RWPE2 (cell line): ENCODE measurements around the gene ZNF366.
A peak's percentile ranks its signal among the peaks of the same experiment; 100 is the strongest.

Experiments used
- ATAC-seq: fragments of 200-7000 bp; cut with Tn5 transposase; 3 replicates; pipeline ENCODE4 v1.9.1; 2021; ENCODE audit warnings: low read depth
- DNase-seq: peaks from one replicate; pipeline ENCODE4 v3.0.0-alpha.2; 2020; ENCODE audit warnings: low spot score
- H3K27ac ChIP-seq: fragments of 450-650 bp; 2 replicates; pipeline ENCODE4 v1.5.1; 2017; ENCODE audit warnings: mild to moderate bottlenecking; ENCODE audit not compliant: poor library complexity, severe bottlenecking
- H3K27me3 ChIP-seq: fragments of 250-450 bp; sonication (Bioruptor Pico); 2 replicates; pipeline ENCODE4 v1.5.1; 2021; ENCODE audit warnings: mild to moderate bottlenecking, moderate library complexity; ENCODE audit not compliant: insufficient read depth, poor library complexity, severe bottlenecking
- H3K36me3 ChIP-seq: fragments of 250-450 bp; sonication (Bioruptor Pico); 2 replicates; pipeline ENCODE4 v1.5.1; 2020; ENCODE audit warnings: low read depth, mild to moderate bottlenecking, moderate library complexity
- H3K4me1 ChIP-seq: fragments of 250-450 bp; sonication (Bioruptor Pico); 2 replicates; pipeline ENCODE4 v1.5.1; 2021; ENCODE audit warnings: mild to moderate bottlenecking, moderate library complexity; ENCODE audit not compliant: insufficient read depth, poor library complexity, severe bottlenecking
- H3K4me3 ChIP-seq: fragments of 250-450 bp; sonication (Bioruptor Pico); 2 replicates; pipeline ENCODE4 v1.5.1; 2021; ENCODE audit warnings: mild to moderate bottlenecking, moderate library complexity; ENCODE audit not compliant: severe bottlenecking
- H3K9me3 ChIP-seq: fragments of 250-450 bp; sonication (Bioruptor Pico); 2 replicates; pipeline ENCODE4 v1.5.1; 2021; ENCODE audit warnings: mild to moderate bottlenecking, moderate library complexity; ENCODE audit not compliant: severe bottlenecking
- CTCF ChIP-seq: fragments of 450-650 bp; IDR thresholded peaks from one replicate; pipeline ENCODE4 v1.5.1; 2017; ENCODE audit warnings: mild to moderate bottlenecking, moderate library complexity; ENCODE audit not compliant: poor library complexity, severe bottlenecking

The ZNF366 gene

GRCh38 chr5:72452515-72453245 is 54.5 kb downstream of the ZNF366 start:
- H3K36me3 ChIP-seq, result no peaks in the 10 kb centered on the region
- no peak overlapping the region for H3K4me3 ChIP-seq
- no peak for TF ChIP-seq CTCF
- ATAC-seq (peak; percentile 96), DNase-seq (no peak)
- peak overlapping the region; percentile 81 for H3K27ac ChIP-seq
- peaks cover 15% of the 10 kb centered on the region for H3K4me1 ChIP-seq
- H3K9me3 ChIP-seq, result no peaks in the 10 kb centered on the region
- H3K27me3 ChIP-seq, result no peaks in the 10 kb centered on the region

- no peak for DNase-seq
Measured at GRCh38 chr5:72451741-72452505, 55.3 kb downstream of the ZNF366 start.

GRCh38 chr5:72448368-72448767 is 58.8 kb downstream of the ZNF366 start:
- Histone ChIP-seq H3K27me3 (no peaks in the 10 kb centered on the region), H3K36me3 (no peaks in the 10 kb centered on the region), H3K27ac (no peak overlapping the region), H3K4me3 (no peak overlapping the region), H3K4me1 (peaks cover 15% of the 10 kb centered on the region), H3K9me3 (no peaks in the 10 kb centered on the region)
- ATAC-seq, result no peak
- no peak for DNase-seq
- no peak for TF ChIP-seq CTCF

More at GRCh38 chr5:72451741-72452505, 55.3 kb downstream of the ZNF366 start:
- H3K4me3 ChIP-seq, result no peak overlapping the region
- no peak for TF ChIP-seq CTCF
- H3K9me3 ChIP-seq, result no peaks in the 10 kb centered on the region
- H3K36me3 ChIP-seq, result no peaks in the 10 kb centered on the region
- peak overlapping the region; percentile 81 for H3K27ac ChIP-seq
- no peaks in the 10 kb centered on the region for H3K27me3 ChIP-seq
- ATAC-seq, result peak; percentile 48
- H3K4me1 ChIP-seq, result peaks cover 15% of the 10 kb centered on the region

GRCh38 chr5:72447751-72448150 is 59.5 kb downstream of the ZNF366 start:
- ATAC-seq (no peak), DNase-seq (no peak)
- no peaks in the 10 kb centered on the region for H3K36me3 ChIP-seq
- no peaks in the 10 kb centered on the region for H3K27me3 ChIP-seq
- TF ChIP-seq CTCF, result no peak
- H3K4me1 ChIP-seq, result peaks cover 12% of the 10 kb centered on the region
- no peak overlapping the region for H3K4me3 ChIP-seq
- no peaks in the 10 kb centered on the region for H3K9me3 ChIP-seq
- no peak overlapping the region for H3K27ac ChIP-seq
